Measurements from ENCODE around the gene CHCHD6. TPM values are rescaled to one million over a fixed set of nuclear protein-coding genes. Genes with fewer than 3 reads are reported as not detected.

Gene CHCHD6
- total RNA-seq, 1 experiment from 2014 or later: 29.6 TPM

DNA sequence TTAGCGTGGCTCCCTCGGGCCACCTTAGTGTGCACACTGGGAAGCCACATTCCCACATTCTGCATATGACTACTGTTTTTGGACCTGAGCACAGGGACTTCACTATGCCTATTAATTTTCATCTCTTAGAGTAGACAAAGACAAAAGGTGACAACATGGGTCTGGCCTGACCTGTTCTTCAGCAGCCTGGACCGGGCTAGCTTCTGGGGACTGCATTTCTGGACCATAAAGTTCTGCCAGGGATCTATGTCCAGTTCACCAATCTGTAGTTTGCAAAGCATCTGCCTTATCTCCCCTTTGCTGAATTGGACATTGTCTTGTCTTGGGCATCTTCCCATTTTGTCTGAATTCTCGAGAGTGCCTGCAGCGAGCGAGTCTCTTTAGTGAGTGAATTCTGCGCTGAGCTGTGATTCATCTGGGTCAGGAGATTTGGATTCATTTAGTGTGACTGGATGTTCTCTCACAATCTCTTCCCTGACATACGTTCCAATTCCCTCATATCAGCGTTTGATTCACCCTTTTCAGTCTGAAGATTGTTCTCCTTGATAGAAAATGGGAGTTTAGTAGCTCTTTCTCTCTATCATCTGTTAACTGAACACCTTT lies 166.7 kb downstream of the CHCHD6 start:
- H3K27ac Mint-ChIP-seq (ENCODE audit: low read depth, unreplicated experiment): no peak overlapping the region
- H3K27me3 Mint-ChIP-seq (ENCODE audit: insufficient read depth, unreplicated experiment): no peaks in the 10 kb centered on the region
- no peak overlapping the region for H3K4me3 Mint-ChIP-seq (ENCODE audit: unreplicated experiment)
- no TSS peak for BruUV-seq (replicated peaks)
- CTCF ChIA-PET: interaction anchor here (0.6 kb wide), 1 partner anchor 69 kb away, joined by 3 read pairs; no protein-coding TSS in a partner anchor
- H3K9me3 Mint-ChIP-seq (ENCODE audit: unreplicated experiment): no peaks in the 10 kb centered on the region
- POLR2A ChIA-PET: no interaction called here
- H3K36me3 Mint-ChIP-seq (ENCODE audit: insufficient read depth, unreplicated experiment): no peaks in the 10 kb centered on the region
- H3K4me1 Mint-ChIP-seq (ENCODE audit: insufficient read depth, unreplicated experiment): peaks cover 7% of the 10 kb centered on the region
- TF ChIP-seq, protein P1, sequence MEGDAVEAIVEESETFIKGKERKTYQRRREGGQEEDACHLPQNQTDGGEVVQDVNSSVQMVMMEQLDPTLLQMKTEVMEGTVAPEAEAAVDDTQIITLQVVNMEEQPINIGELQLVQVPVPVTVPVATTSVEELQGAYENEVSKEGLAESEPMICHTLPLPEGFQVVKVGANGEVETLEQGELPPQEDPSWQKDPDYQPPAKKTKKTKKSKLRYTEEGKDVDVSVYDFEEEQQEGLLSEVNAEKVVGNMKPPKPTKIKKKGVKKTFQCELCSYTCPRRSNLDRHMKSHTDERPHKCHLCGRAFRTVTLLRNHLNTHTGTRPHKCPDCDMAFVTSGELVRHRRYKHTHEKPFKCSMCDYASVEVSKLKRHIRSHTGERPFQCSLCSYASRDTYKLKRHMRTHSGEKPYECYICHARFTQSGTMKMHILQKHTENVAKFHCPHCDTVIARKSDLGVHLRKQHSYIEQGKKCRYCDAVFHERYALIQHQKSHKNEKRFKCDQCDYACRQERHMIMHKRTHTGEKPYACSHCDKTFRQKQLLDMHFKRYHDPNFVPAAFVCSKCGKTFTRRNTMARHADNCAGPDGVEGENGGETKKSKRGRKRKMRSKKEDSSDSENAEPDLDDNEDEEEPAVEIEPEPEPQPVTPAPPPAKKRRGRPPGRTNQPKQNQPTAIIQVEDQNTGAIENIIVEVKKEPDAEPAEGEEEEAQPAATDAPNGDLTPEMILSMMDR (IDR thresholded peaks at IDR 0.05; ENCODE audit: unreplicated experiment): no peak
- no peak for DNase-seq (ENCODE audit: unreplicated experiment)
- intact Hi-C loops (cut with micrococcal nuclease): no loop called here

DNA sequence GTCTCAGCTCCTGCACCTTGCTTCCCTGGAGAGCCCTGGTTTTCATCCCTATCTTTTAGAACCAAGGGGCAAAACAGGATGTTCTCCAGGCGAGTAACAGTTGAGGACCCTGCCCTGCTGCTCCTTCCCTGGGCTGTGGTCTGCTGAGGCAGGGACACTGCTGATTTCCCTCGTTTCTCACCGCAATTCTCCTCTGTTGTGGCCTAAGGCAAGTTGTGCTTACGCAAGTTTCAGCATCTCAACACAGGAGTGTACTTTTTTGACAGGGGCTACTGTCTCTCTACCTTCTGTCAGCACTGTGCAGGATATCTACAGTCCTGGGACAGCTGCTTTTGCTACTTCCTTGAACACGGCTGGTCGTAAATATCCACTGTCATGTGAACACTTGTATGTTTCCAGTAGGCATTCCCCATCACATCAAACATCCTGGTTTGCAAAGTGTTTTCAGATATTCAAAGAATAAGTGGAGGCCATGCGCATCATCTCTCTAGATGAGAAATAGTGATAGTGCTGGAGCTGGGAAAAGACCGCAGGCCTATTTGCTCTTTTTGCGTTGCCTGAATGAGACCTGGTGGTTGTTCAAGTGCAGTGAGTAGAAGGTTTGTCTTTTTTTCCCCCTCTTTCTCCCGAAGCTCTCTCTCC lies 168.8 kb downstream of the CHCHD6 start:
- intact Hi-C loops (cut with micrococcal nuclease): no loop called here
- POLR2A ChIA-PET: interaction anchor here (1.4 kb wide), 1 partner anchor 23 kb away, joined by 3 read pairs; no protein-coding TSS in a partner anchor
- Mint-ChIP-seq H3K36me3 (ENCODE audit: insufficient read depth, unreplicated experiment) (no peaks in the 10 kb centered on the region), H3K4me3 (ENCODE audit: unreplicated experiment) (no peak overlapping the region), H3K27me3 (ENCODE audit: insufficient read depth, unreplicated experiment) (no peaks in the 10 kb centered on the region), H3K27ac (ENCODE audit: low read depth, unreplicated experiment) (no peak overlapping the region), H3K4me1 (ENCODE audit: insufficient read depth, unreplicated experiment) (peaks cover 7% of the 10 kb centered on the region), H3K9me3 (ENCODE audit: unreplicated experiment) (no peaks in the 10 kb centered on the region)
- no TSS peak for BruUV-seq (replicated peaks)
- peak; percentile 30 for DNase-seq (ENCODE audit: unreplicated experiment)
- TF ChIP-seq, protein P1 (IDR thresholded peaks at IDR 0.05; ENCODE audit: unreplicated experiment): no peak
- CTCF ChIA-PET: no interaction called here

DNA sequence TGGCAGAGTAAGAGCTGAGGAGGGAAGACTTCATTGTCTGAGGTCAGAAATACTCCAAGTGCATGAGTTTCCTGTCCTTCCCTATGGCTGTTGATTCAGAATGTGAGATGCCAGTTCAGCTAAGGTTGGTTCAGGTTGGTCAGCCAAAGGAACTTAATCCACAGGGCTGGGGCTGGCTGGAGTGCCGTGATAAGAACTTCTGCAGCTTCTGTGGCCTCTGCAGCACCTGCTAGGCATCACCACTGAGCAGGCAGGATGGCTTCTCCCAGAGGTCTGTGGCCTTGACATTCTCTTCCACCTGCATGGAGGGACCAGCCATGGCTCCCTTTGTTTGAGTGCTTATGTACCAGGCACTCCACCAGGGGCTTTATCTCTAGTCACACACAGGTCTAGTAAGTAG lies 169.4 kb downstream of the CHCHD6 start:
- H3K4me3 Mint-ChIP-seq (ENCODE audit: unreplicated experiment): no peak overlapping the region
- ChIA-PET CTCF (interaction anchor here (0.7 kb wide), 1 partner anchor 14 kb away, joined by 5 read pairs; no protein-coding TSS in a partner anchor), POLR2A (interaction anchor here (1.4 kb wide), 1 partner anchor 22 kb away, joined by 3 read pairs; no protein-coding TSS in a partner anchor)
- DNase-seq (ENCODE audit: unreplicated experiment): no peak
- BruUV-seq (replicated peaks): no TSS peak
- no peaks in the 10 kb centered on the region for H3K27me3 Mint-ChIP-seq (ENCODE audit: insufficient read depth, unreplicated experiment)
- H3K27ac Mint-ChIP-seq (ENCODE audit: low read depth, unreplicated experiment): no peak overlapping the region
- intact Hi-C loops (cut with micrococcal nuclease): no loop called here
- peaks cover 7% of the 10 kb centered on the region for H3K4me1 Mint-ChIP-seq (ENCODE audit: insufficient read depth, unreplicated experiment)
- no peaks in the 10 kb centered on the region for H3K9me3 Mint-ChIP-seq (ENCODE audit: unreplicated experiment)
- TF ChIP-seq, protein P1 (IDR thresholded peaks at IDR 0.05; ENCODE audit: unreplicated experiment): no peak
- H3K36me3 Mint-ChIP-seq (ENCODE audit: insufficient read depth, unreplicated experiment): no peaks in the 10 kb centered on the region

DNA sequence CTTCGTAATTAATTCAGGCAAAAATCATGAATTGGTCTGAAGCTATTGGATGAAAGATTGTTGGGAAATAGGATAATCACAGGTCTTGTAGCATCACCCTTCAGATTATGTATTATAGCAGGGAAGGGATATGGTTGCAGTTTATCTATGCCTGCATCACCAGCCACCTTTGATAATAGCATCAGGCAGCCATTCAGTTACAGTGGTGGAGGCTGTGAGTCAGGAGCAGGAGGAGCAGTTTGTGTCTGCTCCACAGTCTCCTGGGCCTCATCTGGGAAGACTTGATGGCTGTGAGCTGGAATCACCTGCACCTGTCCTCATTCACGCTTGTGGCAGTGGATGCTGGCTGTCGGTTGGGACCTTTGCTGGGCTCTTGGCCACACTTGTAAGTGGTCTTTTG lies 174.6 kb downstream of the CHCHD6 start:
- TF ChIP-seq, protein P1 (IDR thresholded peaks at IDR 0.05; ENCODE audit: unreplicated experiment): no peak
- H3K27me3 Mint-ChIP-seq (ENCODE audit: insufficient read depth, unreplicated experiment): no peaks in the 10 kb centered on the region
- no peaks in the 10 kb centered on the region for H3K9me3 Mint-ChIP-seq (ENCODE audit: unreplicated experiment)
- no peak for DNase-seq (ENCODE audit: unreplicated experiment)
- H3K4me3 Mint-ChIP-seq (ENCODE audit: unreplicated experiment): no peak overlapping the region
- intact Hi-C loops (cut with micrococcal nuclease): no loop called here
- H3K36me3 Mint-ChIP-seq (ENCODE audit: insufficient read depth, unreplicated experiment): no peaks in the 10 kb centered on the region
- H3K4me1 Mint-ChIP-seq (ENCODE audit: insufficient read depth, unreplicated experiment): peaks cover 4% of the 10 kb centered on the region
- H3K27ac Mint-ChIP-seq (ENCODE audit: low read depth, unreplicated experiment): no peak overlapping the region
- POLR2A ChIA-PET: interaction anchor here (0.6 kb wide), 1 partner anchor 96 kb away, joined by 4 read pairs; no protein-coding TSS in a partner anchor
- BruUV-seq (replicated peaks): no TSS peak
- CTCF ChIA-PET: interaction anchor here (0.6 to 1.3 kb wide), 2 partner anchors 19 to 133 kb away, joined by 3 read pairs; no protein-coding TSS in a partner anchor
